Erythroblast (primary cell): ENCODE results near the gene TUBA4B.
"Not testable (repeated sequence)": the region's sequence is repeated elsewhere in the genome, so short reads cannot be mapped to it uniquely, and the experiment has no call there.

ENCODE experiments used
- DNase-seq, 2 experiments: peaks; one replicate each; lab custom pipeline; 2025; lab: John Stamatoyannopoulos, UW
- GATA1 ChIP-seq: IDR thresholded peaks from 2 replicates; pipeline ENCODE4 v1.6.1; 2011; ENCODE audit warnings: low read depth, mild to moderate bottlenecking, control low read depth, low read length, moderate library complexity
- POLR2A ChIP-seq: IDR thresholded peaks from 2 replicates; pipeline ENCODE4 v1.6.1; 2011; ENCODE audit warnings: mild to moderate bottlenecking, low read length

Gene TUBA4B

DNA sequence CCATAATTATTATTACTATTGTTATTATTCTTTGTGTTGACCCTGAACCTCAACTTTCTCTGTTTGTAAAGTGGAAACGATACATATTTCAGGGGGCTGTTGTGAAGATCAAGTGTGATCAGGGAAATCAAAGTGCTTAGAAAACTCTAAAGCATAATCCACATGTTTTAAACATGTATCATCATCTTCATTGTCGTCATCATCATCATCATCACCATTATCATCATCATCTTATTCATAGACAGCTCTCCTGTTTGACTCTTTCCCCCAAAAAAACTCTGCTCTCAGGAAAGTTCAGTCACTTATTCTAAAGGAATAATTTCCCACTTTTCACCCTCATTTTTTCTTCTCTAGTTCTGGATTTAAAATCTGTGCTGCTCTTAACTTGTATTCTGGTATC is 51.2 kb downstream of the TUBA4B start:
- TF ChIP-seq POLR2A (no peak), GATA1 (no peak)
- DNase-seq = no peak

DNA sequence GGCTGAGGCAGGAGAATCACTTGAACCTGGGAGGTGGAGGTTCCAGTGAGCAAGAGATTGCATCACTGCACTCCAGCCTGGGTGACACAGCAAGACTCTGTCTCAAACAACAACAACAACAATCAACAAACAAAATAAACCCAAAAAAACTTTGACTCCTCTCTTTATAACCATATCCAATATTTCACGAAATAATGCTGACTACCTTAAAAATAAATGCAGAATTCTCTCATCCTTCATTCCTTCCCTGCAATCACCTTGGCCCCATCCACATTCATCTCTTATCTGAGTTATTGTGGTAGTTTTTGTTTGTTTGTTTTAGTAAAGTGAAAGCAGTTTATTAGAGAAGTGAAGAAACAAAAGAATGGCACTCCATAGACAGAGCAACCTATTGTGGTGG is 53.0 kb downstream of the TUBA4B start:
- DNase-seq = no peak
- TF ChIP-seq POLR2A = no peak
- no peak for TF ChIP-seq GATA1

DNA sequence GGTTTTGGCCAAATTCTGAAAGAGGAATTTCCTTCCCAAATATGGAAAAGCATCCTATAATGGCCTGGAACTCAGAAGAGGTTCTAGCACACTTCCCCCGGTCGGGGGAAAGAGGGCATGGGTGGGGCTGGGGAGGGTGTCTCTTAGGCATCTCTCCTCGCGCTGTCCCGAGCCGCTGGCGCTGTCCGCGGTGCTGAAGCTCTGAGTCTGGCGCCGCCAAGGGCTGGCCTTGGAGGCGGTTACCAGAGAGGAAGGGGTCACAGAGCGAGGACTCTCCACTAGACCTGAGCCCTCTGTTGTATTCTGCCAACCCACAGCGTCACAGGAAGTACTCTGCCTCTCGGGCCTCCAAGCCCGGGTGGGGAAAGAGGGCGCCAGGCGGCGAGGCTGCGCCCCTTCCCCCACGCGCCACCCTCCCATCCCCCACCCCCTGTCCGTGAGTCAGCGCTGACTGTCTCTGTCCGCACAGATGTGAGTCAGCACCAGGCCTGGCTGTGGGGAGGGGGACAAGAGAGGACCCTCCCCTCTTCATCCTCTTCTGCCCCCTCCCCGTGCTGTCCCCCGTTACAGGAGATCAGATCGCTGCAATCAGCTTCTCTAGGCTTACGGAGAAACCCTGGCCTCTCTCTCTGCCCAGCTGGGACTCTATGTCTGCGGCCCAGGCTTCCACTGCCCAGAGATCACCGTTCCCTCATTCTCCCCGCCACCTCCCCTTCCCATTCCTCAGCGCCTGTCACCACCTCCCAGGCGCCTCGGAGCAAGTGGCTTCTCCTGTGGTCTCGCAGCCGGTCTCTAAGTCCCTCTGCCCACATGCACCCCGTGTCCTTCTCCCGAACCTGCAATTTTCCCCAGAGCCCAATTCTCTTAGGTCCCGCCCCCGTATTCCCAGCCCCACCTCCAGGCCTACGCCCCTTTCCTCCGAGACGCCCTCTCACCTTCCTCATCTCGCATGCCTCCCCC is 55.4 kb downstream of the TUBA4B start:
- DNase-seq = peak; percentile 69 to 82
- TF ChIP-seq GATA1 (no peak), POLR2A (no peak)

DNA sequence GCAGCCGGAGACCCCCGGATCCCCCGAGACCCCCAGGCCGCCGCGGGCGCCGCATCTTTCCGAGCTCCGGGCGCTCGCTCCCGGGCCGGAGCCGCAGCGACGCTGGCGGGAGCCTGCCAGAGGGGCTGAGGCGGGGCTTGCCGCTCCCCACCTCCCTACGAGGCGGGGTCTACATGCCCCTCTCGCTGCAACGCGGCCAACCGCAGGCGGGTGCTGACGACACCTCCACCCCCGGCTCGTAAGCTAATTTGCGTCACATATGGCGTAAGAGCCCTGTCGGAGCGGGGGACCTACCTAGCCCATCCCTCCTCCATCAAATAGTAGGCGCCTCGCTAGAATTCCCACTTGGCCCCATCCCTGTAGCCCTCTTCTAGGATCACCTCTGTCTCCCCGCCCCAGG is 56.2 kb downstream of the TUBA4B start, which contains the start of gene PTPRN:
Gene PTPRN, minus strand, starts transcription at position 124 of the 400 bp plus-strand sequence. Its CDS starts 69 bp downstream, at position 55.
- no peak for TF ChIP-seq POLR2A
- TF ChIP-seq GATA1 = no peak
- DNase-seq = no peak

DNA sequence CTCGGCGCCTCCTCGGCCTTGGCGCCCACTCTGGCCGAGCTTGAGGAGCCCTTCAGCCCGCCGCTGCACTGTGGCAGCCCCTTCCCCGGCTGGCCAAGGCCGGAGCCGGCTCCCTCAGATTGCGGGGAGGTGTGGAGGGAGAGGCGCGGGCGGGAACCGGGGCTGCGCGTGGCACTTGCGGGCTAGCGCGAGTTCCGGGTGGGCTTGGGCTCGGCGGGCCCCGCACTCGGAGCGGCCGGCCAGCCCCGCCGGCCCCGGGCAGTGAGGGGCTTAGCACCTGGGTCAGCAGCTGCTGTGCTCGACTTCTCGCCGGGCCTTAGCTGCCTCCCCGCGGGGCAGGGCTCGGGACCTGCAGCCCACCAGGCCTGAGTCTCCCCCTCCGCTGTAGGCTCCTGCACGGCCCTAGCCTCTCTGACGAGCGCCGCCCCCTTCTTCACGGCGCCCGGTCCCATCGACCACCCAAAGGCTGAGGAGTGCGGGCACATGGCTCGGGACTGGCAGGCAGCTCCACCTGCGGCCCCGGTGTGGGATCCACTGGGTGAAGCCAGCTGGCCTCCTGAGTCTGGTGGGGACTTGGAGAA is 59.7 kb downstream of the TUBA4B start:
- not testable (repeated sequence) for DNase-seq

DNA sequence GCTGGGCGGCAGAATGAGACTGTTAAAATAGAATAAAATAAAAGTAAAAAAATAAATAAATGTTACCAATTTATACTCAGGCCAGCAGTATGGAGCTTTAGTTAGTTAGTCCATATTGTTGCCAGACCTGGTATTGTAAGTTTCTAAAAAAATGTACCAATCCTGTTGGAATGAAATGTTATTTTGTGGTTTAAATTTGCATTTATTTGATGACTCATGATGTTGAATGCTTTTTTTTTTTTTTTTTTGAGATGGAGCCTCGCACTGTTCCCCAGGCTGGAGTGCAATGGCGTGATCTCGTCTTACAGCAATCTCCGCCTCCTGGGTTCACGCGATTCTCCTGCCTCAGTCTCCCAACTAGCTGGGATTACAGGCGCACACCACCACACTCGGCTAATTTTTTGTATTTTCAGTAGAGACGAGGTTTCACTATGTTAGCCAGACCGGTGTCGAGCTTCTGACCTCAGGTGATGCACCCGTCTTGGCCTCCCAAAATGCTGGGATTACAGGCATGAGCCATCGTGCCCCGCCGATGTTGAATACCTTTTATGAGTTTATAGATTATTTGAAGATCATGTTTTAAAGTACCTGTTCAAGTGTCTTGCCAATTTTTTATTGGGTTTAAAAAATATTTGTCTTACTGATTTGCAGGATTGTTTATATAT is 61.9 kb downstream of the TUBA4B start:
- no peak for TF ChIP-seq GATA1
- TF ChIP-seq POLR2A = no peak
- DNase-seq = no peak
